Pancreas (tissue), 10 donors: Measurements from ENCODE around the gene SH3BP2. TPM values are rescaled to one million over a fixed set of nuclear protein-coding genes. Genes with fewer than 3 reads are reported as not detected.
A peak's percentile ranks its signal among the peaks of the same experiment; 100 is the strongest.

Experiments used
- ATAC-seq, 4 donors: fragments of 200-7000 bp; cut with Tn5 transposase; one replicate each; pipeline versions ENCODE4 v1.8.0 to v1.9.1; 2020; ENCODE audit warnings: mild to moderate bottlenecking in 4 of 4, moderate library complexity in 4 of 4
- DNase-seq, 6 donors: peaks; one replicate each; pipeline ENCODE4 v3.0.0-alpha.2; 2020
- FAIRE-seq: peaks from 2 replicates; lab custom pipeline; 2012; peaks lifted over from hg19 to GRCh38; lab: Jason Lieb, UNC
- H3K27ac ChIP-seq, 4 donors: fragments of 200-600 bp; sonication (generic); 1 replicate in 3 of 4; 2 replicates in 1 of 4; pipeline versions ENCODE4 v1.5.0 to v1.8.0; 2020
- H3K27me3 ChIP-seq, 4 donors: fragments of 200-600 bp; one replicate each; pipeline ENCODE4 v1.8.0; 2021
- H3K36me3 ChIP-seq, 3 donors: fragments of 200-600 bp; sonication (generic) in 1 of 3; one replicate each; pipeline versions ENCODE4 v1.5.0 to v1.8.0; 2020 to 2021
- H3K4me1 ChIP-seq, 3 donors: fragments of 200-600 bp; one replicate each; pipeline ENCODE4 v1.8.0; 2021
- H3K4me3 ChIP-seq, 4 donors: fragments of 200-600 bp; sonication (generic) in 2 of 4; one replicate each; pipeline versions ENCODE4 v1.5.0 to v1.8.0; 2020 to 2021
- H3K9me3 ChIP-seq, 4 donors: fragments of 200-600 bp; one replicate each; pipeline ENCODE4 v1.8.0; 2021
- CTCF ChIP-seq, 4 donors: fragments of 200-600 bp; sonication (generic) in 3 of 4; IDR thresholded peaks; one replicate each; pipeline versions ENCODE4 v1.5.0 to v1.8.0; 2021; ENCODE audit warnings: antibody characterized with exemption in 4 of 4
- WGBS, 2 donors: extraction: QIAGEN DNeasy Blood & Tissue Kit; methylation state at CpG; one replicate each; pipeline ENCODE4 v1.1.7; 2013; 5-methylcytosine and 5-hydroxymethylcytosine counted together
- intact Hi-C, 3 donors: fragments of 100-400 bp; cut with DNase I; formaldehyde crosslinking; loops; one replicate each; pipeline versions ENCODE4 v1.11.1 to v1.14.2; 2022
- polyA plus RNA-seq, 2 donors: library from polyadenylated mRNA; stranded (reverse); fragments of 200-250 nt; gene quantifications; one replicate each; pipeline ENCODE4 v1.2.3, GENCODE V29; 2013
- total RNA-seq, 6 donors: library from RNA; stranded (reverse); fragmentation: NEBNext Ultra II Directional in 4 of 6; extraction: Animal tissue kit (Norgen Biotek cat#: 25700) in 4 of 6; gene quantifications; one replicate each; pipeline versions ENCODE4 v1.2.1 to v1.2.4, GENCODE V29; 2021 to 2023
- donor health status: healthy with polysubstance abuse.
- donor health status: DM: no; HTN: no; CAD: no; lungs with moderate emphysema.
- donor health status: DM: no; HTN: no; CAD: no.
- donor health status: control.
- donor health status: control.
- donor health status: Bipolar disorder and iron deficiency.
- donor health status: DM: yes; HTN: yes; CAD: no.
- donor health status: DM: no; HTN: no; CAD: no.
- donor health status: DM: no; HTN: no; CAD: no.
- donor health status: DM: yes; HTN: yes; CAD: no.

The SH3BP2 gene
- total and polyA plus RNA-seq, 8 donors, result 12.3 to 56.5 (median 27.0) TPM

- WGBS, 2 donors, result 65 to 72% methylated on average over 11 of the region's 11 CpGs
- Histone ChIP-seq H3K27ac (peak overlapping the region in 2 of 4 donors; percentile 56 to 70), H3K36me3 (no peaks in the 10 kb centered on the region), H3K4me3 (no peak overlapping the region), H3K4me1 (peaks cover 32 to 58% (median 51%) of the 10 kb centered on the region in 3 donors), H3K27me3 (no peaks in the 10 kb centered on the region), H3K9me3 (no peaks in the 10 kb centered on the region)
- TF ChIP-seq CTCF (IDR thresholded peaks at IDR 0.05), result no peak
- no peak for FAIRE-seq
- DNase-seq, result no peak
- intact Hi-C loops, result no loop called here
- ATAC-seq, result no peak
Measured at GRCh38 chr4:2847302-2847871, 54.5 kb downstream of the SH3BP2 start.

GRCh38 chr4:2848449-2848848 lies 55.6 kb downstream of the SH3BP2 start:
- FAIRE-seq (no peak), DNase-seq (peak in 2 of 6 donors; percentile 53 to 54), ATAC-seq (peak; percentile 45 to 48 (median 46))
- Histone ChIP-seq H3K27ac (peak overlapping the region in 3 of 4 donors; percentile 44 to 70 (median 56)), H3K9me3 (no peaks in the 10 kb centered on the region), H3K36me3 (no peaks in the 10 kb centered on the region), H3K4me1 (peaks cover 41 to 64% (median 56%) of the 10 kb centered on the region in 3 donors), H3K27me3 (no peaks in the 10 kb centered on the region), H3K4me3 (no peak overlapping the region)
- no peak for TF ChIP-seq CTCF (IDR thresholded peaks at IDR 0.05)
- 19 to 23% methylated on average over 2 of the region's 2 CpGs for WGBS, 2 donors
- intact Hi-C loops, result no loop called here

- intact Hi-C loops, result no loop called here
- peak; percentile 72 to 86 (median 83) for ATAC-seq
- H3K27ac ChIP-seq, result peak overlapping the region; percentile 6 to 70 (median 50)
Measured at GRCh38 chr4:2849267-2850152, 56.6 kb downstream of the SH3BP2 start.

GRCh38 chr4:2850966-2851798 lies 58.3 kb downstream of the SH3BP2 start:
- TF ChIP-seq CTCF (IDR thresholded peaks at IDR 0.05), result no peak
- H3K9me3 ChIP-seq, result no peaks in the 10 kb centered on the region
- FAIRE-seq, result no peak
- 69 to 74% methylated on average over 2 of the region's 2 CpGs for WGBS, 2 donors
- H3K27ac ChIP-seq, result peak overlapping the region in 1 of 4 donors; percentile 17
- intact Hi-C loops, result no loop called here
- no peak overlapping the region for H3K4me3 ChIP-seq
- H3K4me1 ChIP-seq, result peaks cover 36 to 64% (median 44%) of the 10 kb centered on the region in 3 donors
- H3K27me3 ChIP-seq, result no peaks in the 10 kb centered on the region
- peaks cover 0 to 10% (median 0%) of the 10 kb centered on the region in 3 donors for H3K36me3 ChIP-seq
- no peak for DNase-seq
- ATAC-seq, result no peak

More at GRCh38 chr4:2849267-2850152, 56.6 kb downstream of the SH3BP2 start:
- peaks cover 42 to 68% (median 58%) of the 10 kb centered on the region in 3 donors for H3K4me1 ChIP-seq
- no peak overlapping the region for H3K4me3 ChIP-seq
- WGBS, 2 donors, result 21 to 27% methylated on average over 9 of the region's 9 CpGs
- FAIRE-seq, result no peak
- TF ChIP-seq CTCF (IDR thresholded peaks at IDR 0.05), result no peak
- H3K27me3 ChIP-seq, result no peaks in the 10 kb centered on the region
- H3K36me3 ChIP-seq, result peaks cover 0 to 9% (median 0%) of the 10 kb centered on the region in 3 donors
- no peaks in the 10 kb centered on the region for H3K9me3 ChIP-seq
- peak in 2 of 6 donors; percentile 72 to 75 for DNase-seq
